ENCODE data around the gene IGSF11. TPM values are rescaled to one million over a fixed set of nuclear protein-coding genes. Genes with fewer than 3 reads are reported as not detected.

Gene IGSF11
- total RNA-seq, 1 donor from 2014 or later, result not detected

GRCh38 chr3:118966700-118967099, 67.9 kb downstream of the IGSF11 start:
- no peak overlapping the region for H3K4me3 Mint-ChIP-seq (ENCODE audit: unreplicated experiment)
- H3K4me1 Mint-ChIP-seq (ENCODE audit: unreplicated experiment), result no peaks in the 10 kb centered on the region
- H3K9me3 Mint-ChIP-seq (ENCODE audit: unreplicated experiment), result no peaks in the 10 kb centered on the region
- H3K27ac Mint-ChIP-seq (ENCODE audit: unreplicated experiment), result no peak overlapping the region
- TF ChIP-seq CTCF (IDR thresholded peaks at IDR 0.05), result no peak
- H3K27me3 Mint-ChIP-seq (ENCODE audit: unreplicated experiment), result peaks cover 16% of the 10 kb centered on the region
- DNase-seq (ENCODE audit: extremely low spot score, unreplicated experiment), result no peak
- H3K36me3 Mint-ChIP-seq (ENCODE audit: unreplicated experiment), result no peaks in the 10 kb centered on the region

- Mint-ChIP-seq H3K36me3 (ENCODE audit: unreplicated experiment) (no peaks in the 10 kb centered on the region), H3K27ac (ENCODE audit: unreplicated experiment) (no peak overlapping the region), H3K4me3 (ENCODE audit: unreplicated experiment) (no peak overlapping the region), H3K9me3 (ENCODE audit: unreplicated experiment) (no peaks in the 10 kb centered on the region), H3K27me3 (ENCODE audit: unreplicated experiment) (peaks cover 16% of the 10 kb centered on the region), H3K4me1 (ENCODE audit: unreplicated experiment) (no peaks in the 10 kb centered on the region)
- no peak for DNase-seq (ENCODE audit: extremely low spot score, unreplicated experiment)
- TF ChIP-seq CTCF (IDR thresholded peaks at IDR 0.05), result no peak
These were observed 70.9 kb downstream of the IGSF11 start for GRCh38 chr3:118963711-118964110.

- no peaks in the 10 kb centered on the region for H3K4me1 Mint-ChIP-seq (ENCODE audit: unreplicated experiment)
- no peak overlapping the region for H3K27ac Mint-ChIP-seq (ENCODE audit: unreplicated experiment)
- no peak for TF ChIP-seq CTCF (IDR thresholded peaks at IDR 0.05)
- peaks cover 11% of the 10 kb centered on the region for H3K27me3 Mint-ChIP-seq (ENCODE audit: unreplicated experiment)
- DNase-seq (ENCODE audit: extremely low spot score, unreplicated experiment), result no peak
- H3K4me3 Mint-ChIP-seq (ENCODE audit: unreplicated experiment), result no peak overlapping the region
- no peaks in the 10 kb centered on the region for H3K36me3 Mint-ChIP-seq (ENCODE audit: unreplicated experiment)
- H3K9me3 Mint-ChIP-seq (ENCODE audit: unreplicated experiment), result peaks cover 6% of the 10 kb centered on the region
These were observed 73.7 kb downstream of the IGSF11 start for GRCh38 chr3:118960876-118961450.

GRCh38 chr3:118955914-118956556, 78.6 kb downstream of the IGSF11 start:
- no peak for TF ChIP-seq CTCF (IDR thresholded peaks at IDR 0.05)
- H3K4me3 Mint-ChIP-seq (ENCODE audit: unreplicated experiment), result no peak overlapping the region
- H3K4me1 Mint-ChIP-seq (ENCODE audit: unreplicated experiment), result no peaks in the 10 kb centered on the region
- peaks cover 7% of the 10 kb centered on the region for H3K9me3 Mint-ChIP-seq (ENCODE audit: unreplicated experiment)
- H3K27me3 Mint-ChIP-seq (ENCODE audit: unreplicated experiment), result peaks cover 7% of the 10 kb centered on the region
- no peaks in the 10 kb centered on the region for H3K36me3 Mint-ChIP-seq (ENCODE audit: unreplicated experiment)
- H3K27ac Mint-ChIP-seq (ENCODE audit: unreplicated experiment), result no peak overlapping the region
- no peak for DNase-seq (ENCODE audit: extremely low spot score, unreplicated experiment)

- TF ChIP-seq CTCF (IDR thresholded peaks at IDR 0.05), result no peak
- no peak for DNase-seq (ENCODE audit: extremely low spot score, unreplicated experiment)
- no peaks in the 10 kb centered on the region for H3K36me3 Mint-ChIP-seq (ENCODE audit: unreplicated experiment)
- no peak overlapping the region for H3K4me3 Mint-ChIP-seq (ENCODE audit: unreplicated experiment)
- peaks cover 2% of the 10 kb centered on the region for H3K9me3 Mint-ChIP-seq (ENCODE audit: unreplicated experiment)
- no peaks in the 10 kb centered on the region for H3K4me1 Mint-ChIP-seq (ENCODE audit: unreplicated experiment)
- no peak overlapping the region for H3K27ac Mint-ChIP-seq (ENCODE audit: unreplicated experiment)
- H3K27me3 Mint-ChIP-seq (ENCODE audit: unreplicated experiment), result no peaks in the 10 kb centered on the region
These were observed 83.6 kb downstream of the IGSF11 start for GRCh38 chr3:118951089-118951488.

Data from osteocyte (in vitro differentiated cells).